Heart left ventricle (tissue), 13 donors: ENCODE results near the gene HOXB2.

Source experiments
- CTCF ChIP-seq, 12 donors: fragments of 200-600 bp; sonication (generic) in 4 of 12; IDR thresholded peaks; one replicate each; pipeline versions ENCODE4 v1.5.0 to v1.8.0; 2018 to 2022; ENCODE audit warnings: antibody characterized with exemption in 12 of 12, mild to moderate bottlenecking in 5 of 12
- POLR2A ChIP-seq, 2 donors: fragments of 450-650 bp; IDR thresholded peaks; one replicate each; pipeline ENCODE4 v1.6.1; 2017; ENCODE audit warnings: antibody characterized with exemption in 2 of 2, mild to moderate bottlenecking in 2 of 2, moderate library complexity in 2 of 2
- donor health status: ischemic (EF 13 %, LVEDD 7.1; RV severe dilation, severe dysfunction).
- donor health status: DM: no; HTN: yes; CAD: no.
- donor health status: DM: no; HTN: no; CAD: no.
- donor health status: ischemic (EF 25% LVEDD 6.9; RV normal size, moderate dysfunction).
- donor health status: ischemic (EF 25% LVEDD 5.7; RV mildly dilated, moderate dysfunction).
- donor health status: ischemic (EF 35%, LVEDD 5.7; RV mildly dilated, moderate dysfunction).
- donor health status: nonischemic (EF 11% LVEDD 7.7; RV severe dilation, severe dysfunction).
- donor health status: DM: yes; HTN: yes; CAD: no.
- donor health status: PGD.
- donor health status: ischemic (EF 29% LVEDD 5.4; RV normal size, mild dysfunction).
- donor health status: nonischemic (EF 23%, LVEDD 6.1; RV moderate dilation, normal function).

GRCh38 chr17:48587276-48588073, 42.6 kb upstream of the HOXB2 start:
- TF ChIP-seq CTCF (IDR thresholded peaks at IDR 0.05): no peak
- TF ChIP-seq POLR2A (IDR thresholded peaks at IDR 0.05): no peak
